ENCODE results near the gene DOCK8.

DOCK8 gene

GRCh38 chr9:266228-266627, 51.6 kb downstream of the DOCK8 start:
- DNase-seq (ENCODE audit: low read depth): no peak

- DNase-seq (ENCODE audit: low read depth): no peak
Measured at GRCh38 chr9:268616-269015, 54.0 kb downstream of the DOCK8 start.

GRCh38 chr9:269081-269711, 54.5 kb downstream of the DOCK8 start:
- DNase-seq (ENCODE audit: low read depth): no peak

GRCh38 chr9:270657-271237, 56.1 kb downstream of the DOCK8 start:
- DNase-seq (ENCODE audit: low read depth): no peak

- no peak for DNase-seq (ENCODE audit: low read depth)
Measured at GRCh38 chr9:272251-273213, 57.9 kb downstream of the DOCK8 start.

- no peak for DNase-seq (ENCODE audit: low read depth)
Measured at GRCh38 chr9:274406-274805, 59.7 kb downstream of the DOCK8 start.

- no peak for DNase-seq (ENCODE audit: low read depth)
Measured at GRCh38 chr9:277601-278295, 63.1 kb downstream of the DOCK8 start.

- no peak for DNase-seq (ENCODE audit: low read depth)
Measured at GRCh38 chr9:278651-279050, 64.0 kb downstream of the DOCK8 start.

GRCh38 chr9:279674-280073, 65.0 kb downstream of the DOCK8 start:
- no peak for DNase-seq (ENCODE audit: low read depth)

GRCh38 chr9:281741-282645, 67.3 kb downstream of the DOCK8 start:
- DNase-seq (ENCODE audit: low read depth): no peak

GRCh38 chr9:286071-286740, 71.5 kb downstream of the DOCK8 start:
- no peak for DNase-seq (ENCODE audit: low read depth)

GRCh38 chr9:289121-289520, 74.5 kb downstream of the DOCK8 start:
- no peak for DNase-seq (ENCODE audit: low read depth)

- DNase-seq (ENCODE audit: low read depth): no peak
Measured at GRCh38 chr9:292915-293314, 78.2 kb downstream of the DOCK8 start.

- no peak for DNase-seq (ENCODE audit: low read depth)
Measured at GRCh38 chr9:295576-295975, 80.9 kb downstream of the DOCK8 start.

- DNase-seq (ENCODE audit: low read depth): no peak
Measured at GRCh38 chr9:296411-296810, 81.7 kb downstream of the DOCK8 start.

GRCh38 chr9:297104-297972, 82.7 kb downstream of the DOCK8 start:
- no peak for DNase-seq (ENCODE audit: low read depth)

- no peak for DNase-seq (ENCODE audit: low read depth)
Measured at GRCh38 chr9:303502-303901, 88.8 kb downstream of the DOCK8 start.

- no peak for DNase-seq (ENCODE audit: low read depth)
Measured at GRCh38 chr9:304106-304505, 89.4 kb downstream of the DOCK8 start.

- DNase-seq (ENCODE audit: low read depth): no peak
Measured at GRCh38 chr9:304519-305185, 90.0 kb downstream of the DOCK8 start.

Measured in non-pigmented ciliary epithelial cell (primary cell).